ENCODE data around the gene LRRC1. TPM values are rescaled to one million over a fixed set of nuclear protein-coding genes. Genes with fewer than 3 reads are reported as not detected.
A peak's percentile ranks its signal among the peaks of the same experiment; 100 is the strongest.

Gene LRRC1
- total and polyA plus RNA-seq, 8 donors = 8.6 to 16.4 (median 10.3) TPM

GRCh38 chr6:53866226-53866625, 71.4 kb downstream of the LRRC1 start:
- DNase-seq (peak in 1 of 4 donors; percentile 16), ATAC-seq (no peak)
- Histone ChIP-seq H3K36me3 (no peaks in the 10 kb centered on the region), H3K27ac (no peak overlapping the region), H3K9me3 (no peaks in the 10 kb centered on the region), H3K4me1 (no peaks in the 10 kb centered on the region), H3K27me3 (no peaks in the 10 kb centered on the region), H3K4me3 (no peak overlapping the region)
- intact Hi-C loops (cut with DNase I) = no loop called here
- TF ChIP-seq CTCF (IDR thresholded peaks at IDR 0.05) = no peak

- Histone ChIP-seq H3K4me3 (no peak overlapping the region), H3K27me3 (no peaks in the 10 kb centered on the region), H3K9me3 (peaks cover 0 to 6% of the 10 kb centered on the region in 2 donors), H3K36me3 (no peaks in the 10 kb centered on the region), H3K27ac (no peak overlapping the region), H3K4me1 (no peaks in the 10 kb centered on the region)
- DNase-seq = no peak
- ATAC-seq = no peak
- TF ChIP-seq CTCF (IDR thresholded peaks at IDR 0.05) = no peak
- intact Hi-C loops (cut with DNase I) = no loop called here
Observed at GRCh38 chr6:53868626-53869025, 73.8 kb downstream of the LRRC1 start.

GRCh38 chr6:53869964-53870363, 75.2 kb downstream of the LRRC1 start:
- no peaks in the 10 kb centered on the region for H3K27me3 ChIP-seq
- TF ChIP-seq CTCF (IDR thresholded peaks at IDR 0.05) = no peak
- intact Hi-C loops (cut with DNase I) = no loop called here
- ATAC-seq = no peak
- H3K4me3 ChIP-seq = no peak overlapping the region
- H3K4me1 ChIP-seq = no peaks in the 10 kb centered on the region
- H3K36me3 ChIP-seq = no peaks in the 10 kb centered on the region
- H3K27ac ChIP-seq = no peak overlapping the region
- DNase-seq = no peak
- peaks cover 0 to 6% of the 10 kb centered on the region in 2 donors for H3K9me3 ChIP-seq

- ATAC-seq (no peak), DNase-seq (no peak)
- no peaks in the 10 kb centered on the region for H3K4me1 ChIP-seq
- no peak overlapping the region for H3K4me3 ChIP-seq
- H3K36me3 ChIP-seq = no peaks in the 10 kb centered on the region
- no peak overlapping the region for H3K27ac ChIP-seq
- peaks cover 0 to 6% of the 10 kb centered on the region in 2 donors for H3K9me3 ChIP-seq
- H3K27me3 ChIP-seq = no peaks in the 10 kb centered on the region
- intact Hi-C loops (cut with DNase I) = no loop called here
- TF ChIP-seq CTCF (IDR thresholded peaks at IDR 0.05) = no peak
Observed at GRCh38 chr6:53873922-53874321, 79.1 kb downstream of the LRRC1 start.

- Histone ChIP-seq H3K4me3 (no peak overlapping the region), H3K27me3 (no peaks in the 10 kb centered on the region), H3K27ac (no peak overlapping the region), H3K4me1 (no peaks in the 10 kb centered on the region), H3K36me3 (no peaks in the 10 kb centered on the region), H3K9me3 (peaks cover 0 to 6% of the 10 kb centered on the region in 2 donors)
- intact Hi-C loops (cut with DNase I) = no loop called here
- DNase-seq (no peak), ATAC-seq (no peak)
- no peak for TF ChIP-seq CTCF (IDR thresholded peaks at IDR 0.05)
Observed at GRCh38 chr6:53874964-53875363, 80.2 kb downstream of the LRRC1 start.

All from left lung (tissue), 10 donors.